ENCODE results near the gene CD40. TPM values are rescaled to one million over a fixed set of nuclear protein-coding genes. Genes with fewer than 3 reads are reported as not detected.

CD40 gene
- total and polyA plus RNA-seq, 2 donors (not counting 1 experiment from before 2014, with no cell fraction given), result 1.5 to 2.3 TPM

GRCh38 chr20:46176739-46177378, 58.7 kb downstream of the CD40 start:
- Histone ChIP-seq H3K9me3 (ENCODE audit: control insufficient read depth, insufficient read depth, low read depth, low read length) (no peaks in the 10 kb centered on the region), H3K79me2 (ENCODE audit: control insufficient read depth, insufficient read depth, low read length) (no peaks in the 10 kb centered on the region), H3K4me1 (ENCODE audit: control insufficient read depth, extremely low read depth, insufficient read depth, low read length) (no peaks in the 10 kb centered on the region), H4K20me1 (ENCODE audit: control insufficient read depth, extremely low read depth, insufficient read depth, low read length) (no peaks in the 10 kb centered on the region), H3K9ac (ENCODE audit: insufficient read depth, low read length) (no peak overlapping the region), H3K27me3 (ENCODE audit: control insufficient read depth, insufficient read depth, low read length) (peaks cover 32% of the 10 kb centered on the region), H3K36me3 (ENCODE audit: control insufficient read depth, insufficient read depth, low read length) (no peaks in the 10 kb centered on the region), H3K4me2 (ENCODE audit: extremely low read depth, insufficient read depth, low read length) (no peak overlapping the region), H3K4me3 (replicated peaks in 1 of 4; ENCODE audit: control extremely low read depth in 1 of 4, insufficient read depth in 1 of 4, low read depth in 3 of 4, low read length in 4 of 4) (no peak overlapping the region), H3K27ac (ENCODE audit: insufficient read depth, low read length) (no peak overlapping the region), H2AFZ (ENCODE audit: low read length) (no peak overlapping the region)
- DNase-seq (ENCODE audit: low read depth in 2 of 2), result no peak
- no peak for TF ChIP-seq CTCF (conservative IDR thresholded peaks at IDR 0.05 in 1 of 2, IDR thresholded peaks at IDR 0.05 in 1 of 2; ENCODE audit: low read depth in 1 of 2, low read length in 2 of 2)
- no peak for TF ChIP-seq EZH2 (IDR thresholded peaks at IDR 0.05; ENCODE audit: low read length, missing control alignments)

GRCh38 chr20:46177768-46178167, 59.7 kb downstream of the CD40 start:
- H3K9me3 ChIP-seq (ENCODE audit: control insufficient read depth, insufficient read depth, low read depth, low read length), result no peaks in the 10 kb centered on the region
- TF ChIP-seq EZH2 (IDR thresholded peaks at IDR 0.05; ENCODE audit: low read length, missing control alignments) (no peak), CTCF (conservative IDR thresholded peaks at IDR 0.05 in 1 of 2, IDR thresholded peaks at IDR 0.05 in 1 of 2; ENCODE audit: low read depth in 1 of 2, low read length in 2 of 2) (no peak)
- no peak for DNase-seq (ENCODE audit: low read depth in 2 of 2)
- no peaks in the 10 kb centered on the region for H3K4me1 ChIP-seq (ENCODE audit: control insufficient read depth, extremely low read depth, insufficient read depth, low read length)
- H3K36me3 ChIP-seq (ENCODE audit: control insufficient read depth, insufficient read depth, low read length), result no peaks in the 10 kb centered on the region
- no peaks in the 10 kb centered on the region for H4K20me1 ChIP-seq (ENCODE audit: control insufficient read depth, extremely low read depth, insufficient read depth, low read length)
- no peak overlapping the region for H2AFZ ChIP-seq (ENCODE audit: low read length)
- H3K9ac ChIP-seq (ENCODE audit: insufficient read depth, low read length), result no peak overlapping the region
- H3K79me2 ChIP-seq (ENCODE audit: control insufficient read depth, insufficient read depth, low read length), result no peaks in the 10 kb centered on the region
- no peak overlapping the region for H3K4me3 ChIP-seq (replicated peaks in 1 of 4; ENCODE audit: control extremely low read depth in 1 of 4, insufficient read depth in 1 of 4, low read depth in 3 of 4, low read length in 4 of 4)
- H3K4me2 ChIP-seq (ENCODE audit: extremely low read depth, insufficient read depth, low read length), result no peak overlapping the region
- H3K27ac ChIP-seq (ENCODE audit: insufficient read depth, low read length), result no peak overlapping the region
- H3K27me3 ChIP-seq (ENCODE audit: control insufficient read depth, insufficient read depth, low read length), result peaks cover 25% of the 10 kb centered on the region

GRCh38 chr20:46178891-46179290, 60.8 kb downstream of the CD40 start:
- TF ChIP-seq EZH2 (IDR thresholded peaks at IDR 0.05; ENCODE audit: low read length, missing control alignments), result no peak
- no peaks in the 10 kb centered on the region for H4K20me1 ChIP-seq (ENCODE audit: control insufficient read depth, extremely low read depth, insufficient read depth, low read length)
- H3K9me3 ChIP-seq (ENCODE audit: control insufficient read depth, insufficient read depth, low read depth, low read length), result no peaks in the 10 kb centered on the region
- H3K4me3 ChIP-seq (replicated peaks in 1 of 4; ENCODE audit: control extremely low read depth in 1 of 4, insufficient read depth in 1 of 4, low read depth in 3 of 4, low read length in 4 of 4), result no peak overlapping the region
- H3K4me1 ChIP-seq (ENCODE audit: control insufficient read depth, extremely low read depth, insufficient read depth, low read length), result no peaks in the 10 kb centered on the region
- H2AFZ ChIP-seq (ENCODE audit: low read length), result no peak overlapping the region
- H3K79me2 ChIP-seq (ENCODE audit: control insufficient read depth, insufficient read depth, low read length), result no peaks in the 10 kb centered on the region
- H3K9ac ChIP-seq (ENCODE audit: insufficient read depth, low read length), result no peak overlapping the region
- H3K27me3 ChIP-seq (ENCODE audit: control insufficient read depth, insufficient read depth, low read length), result peaks cover 15% of the 10 kb centered on the region
- no peaks in the 10 kb centered on the region for H3K36me3 ChIP-seq (ENCODE audit: control insufficient read depth, insufficient read depth, low read length)
- DNase-seq (ENCODE audit: low read depth in 2 of 2), result no peak
- H3K27ac ChIP-seq (ENCODE audit: insufficient read depth, low read length), result no peak overlapping the region
- H3K4me2 ChIP-seq (ENCODE audit: extremely low read depth, insufficient read depth, low read length), result no peak overlapping the region

Other genes starting within 250 kb of the CD40 start
- 3.1 and 4.5 TPM in 2 replicates for gene ZSWIM1, start 237.1 kb upstream of the CD40 start, total RNA-seq
- gene ZSWIM1, start 237.1 kb upstream of the CD40 start, polyA plus RNA-seq, result 3.4 and 4.9 TPM in 2 replicates
- 1.5 and 3.6 TPM in 2 replicates for gene SPATA25, start 230.7 kb upstream of the CD40 start, total RNA-seq
- gene SPATA25, start 230.7 kb upstream of the CD40 start, polyA plus RNA-seq, result 0.11 and 0.19 TPM in 2 replicates
- gene NEURL2, start 227.1 kb upstream of the CD40 start, total RNA-seq, result 7.1 and 8.0 TPM in 2 replicates
- 0.75 and 0.77 TPM in 2 replicates for gene NEURL2, start 227.1 kb upstream of the CD40 start, polyA plus RNA-seq
- 104 and 116 TPM in 2 replicates for gene CTSA, start 227.0 kb upstream of the CD40 start, total RNA-seq
- 364 and 413 TPM in 2 replicates for gene CTSA, start 227.0 kb upstream of the CD40 start, polyA plus RNA-seq
- gene PLTP, start 206.2 kb upstream of the CD40 start, total RNA-seq, result 110 and 132 TPM in 2 replicates
- gene PLTP, start 206.2 kb upstream of the CD40 start, polyA plus RNA-seq, result 28.5 and 63.1 TPM in 2 replicates
- gene PCIF1, start 183.6 kb upstream of the CD40 start, total RNA-seq, result 6.7 and 9.9 TPM in 2 replicates
- gene PCIF1, start 183.6 kb upstream of the CD40 start, polyA plus RNA-seq, result 16.0 and 18.5 TPM in 2 replicates
- 7.2 and 10.2 TPM in 2 replicates for gene ZNF335, start 146.1 kb upstream of the CD40 start, total RNA-seq
- gene ZNF335, start 146.1 kb upstream of the CD40 start, polyA plus RNA-seq, result 4.8 and 6.7 TPM in 2 replicates
- gene MMP9, start 109.4 kb upstream of the CD40 start, total RNA-seq, result not detected in 2 replicates
- gene MMP9, start 109.4 kb upstream of the CD40 start, polyA plus RNA-seq, result not detected in 2 replicates
- gene SLC12A5, start 89.1 kb upstream of the CD40 start, total RNA-seq, result 0.26 and 0.50 TPM in 2 replicates
- gene SLC12A5, start 89.1 kb upstream of the CD40 start, polyA plus RNA-seq, result 0.11 and 0.27 TPM in 2 replicates
- 8.1 and 10.0 TPM in 2 replicates for gene NCOA5, start 28.4 kb upstream of the CD40 start, total RNA-seq
- gene NCOA5, start 28.4 kb upstream of the CD40 start, polyA plus RNA-seq, result 18.0 and 25.7 TPM in 2 replicates
- gene CDH22, start 190.2 kb downstream of the CD40 start, total RNA-seq, result not detected in 2 replicates
- not detected in 2 replicates for gene CDH22, start 190.2 kb downstream of the CD40 start, polyA plus RNA-seq